GM21515 (cell line): Measurements from ENCODE around the gene C17orf67.

Source experiments
- ATAC-seq: cut with Tn5 transposase; IDR thresholded peaks from one replicate; pipeline ENCODE4 v1.9.1; 2021; ENCODE audit not compliant: unreplicated experiment

The C17orf67 gene

DNA sequence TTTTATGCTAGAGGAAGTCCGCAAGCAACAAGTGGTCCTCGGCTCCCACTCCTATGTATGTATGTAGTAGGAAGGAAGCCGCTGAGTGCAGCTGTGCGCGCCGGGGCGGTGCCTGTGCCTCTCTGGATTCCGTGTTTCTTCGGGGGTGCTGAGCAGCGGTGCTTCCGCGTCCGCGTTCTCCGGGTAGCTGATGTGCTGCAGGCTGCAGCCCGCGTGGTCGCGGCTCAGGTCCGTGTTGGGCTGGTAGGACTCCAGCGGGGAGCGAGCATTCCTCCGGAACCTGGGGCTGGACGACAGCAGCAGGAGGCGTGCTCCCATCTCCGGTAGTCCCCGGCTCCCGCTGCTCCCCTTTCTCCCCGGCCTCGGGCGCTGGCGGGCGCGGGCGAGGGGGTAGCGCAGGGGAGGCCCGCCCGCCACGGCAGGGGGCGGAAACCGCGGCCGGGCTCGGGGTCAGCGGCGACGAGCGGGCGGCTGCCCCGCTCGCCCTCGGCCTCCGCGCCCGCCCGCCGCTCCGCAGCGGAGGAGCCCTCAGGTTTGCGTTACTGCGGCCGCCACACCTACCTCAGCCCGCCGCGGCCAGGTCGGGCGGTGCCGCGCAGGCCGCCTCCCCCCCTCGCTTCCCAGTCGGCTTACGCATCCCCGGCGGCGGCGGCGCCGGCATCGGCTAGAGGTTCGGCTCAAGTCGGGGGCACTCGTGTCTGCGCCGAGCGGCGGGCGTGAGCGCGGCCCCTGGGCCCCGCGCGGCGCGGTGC lies 487 bp downstream of the C17orf67 start:
- ATAC-seq, result peak; percentile 53

DNA sequence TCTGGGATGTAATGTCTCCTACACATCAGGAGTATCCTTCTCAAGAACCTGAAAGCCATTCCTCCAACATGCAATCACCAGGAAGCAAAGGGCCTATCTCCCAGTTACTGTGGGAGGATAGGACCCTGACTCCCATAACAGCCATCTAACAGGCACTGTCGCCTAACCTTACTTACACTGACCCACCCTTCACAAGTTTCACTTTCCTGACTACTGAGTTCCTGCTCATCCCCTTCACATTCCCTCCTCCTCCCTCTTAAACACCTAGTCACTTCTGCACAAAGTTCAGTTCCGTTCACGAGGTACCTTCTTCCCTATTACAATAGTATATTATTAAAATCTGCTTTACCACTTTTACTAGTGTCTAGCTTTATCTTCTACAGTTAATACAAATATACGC lies 1.3 kb downstream of the C17orf67 start:
- no peak for ATAC-seq

- no peak for ATAC-seq
Observed at GRCh38 chr17:56831369-56832095, 2.2 kb downstream of the C17orf67 start.

DNA sequence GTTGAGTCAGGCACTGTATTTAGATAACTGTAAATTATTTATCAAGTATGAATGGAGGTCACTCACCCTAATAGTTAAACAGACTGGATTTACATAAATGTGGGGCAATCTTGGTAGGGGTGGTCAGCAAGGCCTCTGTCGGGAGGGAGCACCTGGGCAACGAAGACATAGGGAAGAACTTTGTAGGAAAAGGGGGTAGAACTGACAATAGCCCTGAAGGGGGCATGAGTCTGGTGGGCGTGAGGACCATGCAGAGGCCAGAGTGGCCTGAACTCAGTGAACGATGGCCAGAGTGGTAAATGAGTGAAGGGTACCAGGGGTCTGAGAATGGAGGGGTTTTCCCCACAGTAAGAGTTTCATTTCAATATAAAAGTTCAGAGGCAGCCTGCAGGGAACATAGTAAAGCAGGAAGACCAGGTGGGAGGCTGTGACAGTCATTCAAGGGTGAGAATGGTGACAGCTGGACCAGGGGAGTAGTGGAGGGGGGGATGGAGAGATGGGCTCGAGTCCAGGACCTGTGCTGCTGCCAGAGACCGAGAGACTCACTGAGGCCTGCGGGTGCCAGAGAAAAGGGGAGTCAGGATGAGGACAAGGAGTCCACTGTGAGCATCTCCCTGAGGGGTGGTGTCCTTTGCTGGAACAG lies 2.9 kb downstream of the C17orf67 start:
- ATAC-seq, result no peak

GRCh38 chr17:56826611-56827414 lies 6.9 kb downstream of the C17orf67 start:
- no peak for ATAC-seq

GRCh38 chr17:56824503-56824902 lies 9.2 kb downstream of the C17orf67 start:
- ATAC-seq, result no peak

DNA sequence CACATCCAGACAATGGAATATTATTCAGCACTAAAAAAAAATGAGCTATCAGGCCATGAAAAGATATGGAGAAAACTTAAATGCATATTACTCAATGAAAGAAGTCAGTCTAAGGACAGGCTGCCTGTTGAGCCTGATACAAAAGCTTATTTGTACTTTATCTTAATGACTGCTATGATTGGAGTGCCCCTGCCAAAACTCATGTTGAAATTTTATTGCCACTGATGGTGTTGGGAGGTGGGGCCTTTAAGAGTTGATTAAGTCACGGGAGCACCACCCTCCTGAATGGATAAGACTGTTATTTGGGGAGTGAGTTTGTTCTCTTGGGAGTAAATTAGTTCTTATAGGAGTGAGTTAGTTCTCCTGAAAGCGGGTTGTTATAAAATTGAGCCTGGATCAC lies 9.9 kb downstream of the C17orf67 start:
- ATAC-seq, result no peak

- no peak for ATAC-seq
Observed at GRCh38 chr17:56822725-56823124, 11.0 kb downstream of the C17orf67 start.

DNA sequence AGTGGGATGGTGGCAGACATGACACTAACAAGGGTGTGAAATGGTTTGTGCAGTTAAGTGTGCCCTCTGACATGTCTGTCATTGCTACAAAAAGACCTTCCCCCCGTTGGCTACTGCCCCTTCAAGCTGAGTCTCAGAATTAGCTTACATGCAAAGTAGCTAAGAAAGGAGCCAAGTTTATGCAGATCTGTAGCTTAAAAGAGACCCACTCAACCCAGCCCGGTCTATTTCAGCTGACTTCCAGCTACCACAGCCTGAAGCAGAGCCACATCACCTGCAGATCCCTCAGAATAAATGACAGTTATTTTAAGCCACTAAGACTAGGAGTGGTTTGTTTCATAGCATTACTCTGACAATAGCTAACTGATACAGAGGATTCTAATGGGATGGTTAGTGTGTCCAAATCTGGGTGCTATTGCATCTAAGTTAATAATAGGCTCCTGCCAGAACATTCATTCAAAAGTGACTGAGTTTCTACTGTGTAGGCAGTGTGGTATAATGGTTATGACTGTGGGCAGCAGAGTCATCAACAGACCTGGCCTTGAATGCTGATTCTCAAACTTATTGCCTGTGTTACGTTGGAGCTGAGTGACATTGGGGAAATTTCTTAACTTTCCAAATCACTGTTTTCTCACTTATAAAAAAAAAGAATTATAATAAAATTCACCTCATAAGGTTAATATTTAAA lies 11.7 kb downstream of the C17orf67 start:
- no peak for ATAC-seq

- ATAC-seq, result no peak
Observed at GRCh38 chr17:56820207-56820606, 13.5 kb downstream of the C17orf67 start.

DNA sequence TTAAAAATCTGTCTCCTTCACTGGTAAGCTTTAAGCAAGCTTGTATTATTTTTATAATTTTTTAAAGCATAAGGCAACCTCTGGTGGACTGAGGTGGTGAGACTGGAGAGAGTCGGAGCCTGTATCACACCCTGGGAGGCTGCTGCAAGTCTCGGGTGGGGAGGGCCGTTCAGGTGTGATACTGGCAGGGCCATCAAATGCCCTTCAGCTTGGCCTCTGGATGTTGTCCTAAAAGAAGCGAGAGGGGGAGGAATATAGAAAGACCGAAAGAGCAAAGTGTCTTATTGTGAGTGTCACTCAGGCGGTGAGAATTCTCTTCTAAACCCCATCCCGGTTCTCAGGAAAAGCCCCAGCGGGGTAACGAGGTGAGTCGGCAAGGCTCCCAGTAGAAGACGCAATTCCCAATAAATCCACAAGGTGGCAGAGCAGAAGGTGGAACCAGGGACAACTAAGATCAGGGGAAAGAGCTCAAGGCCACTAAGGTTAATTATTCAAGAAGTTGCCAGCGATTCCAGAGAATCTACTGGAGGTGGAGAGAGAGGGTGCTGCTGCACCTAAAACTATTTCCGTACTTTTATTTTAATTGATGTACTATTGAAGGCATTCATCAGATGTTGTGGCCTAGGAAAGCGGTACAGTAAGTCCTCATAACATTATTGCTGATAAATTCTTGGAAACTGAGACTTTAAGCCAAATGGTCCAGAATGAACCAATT lies 14.1 kb downstream of the C17orf67 start:
- ATAC-seq, result peak; percentile 72

- no peak for ATAC-seq
Observed at GRCh38 chr17:56819030-56819429, 14.7 kb downstream of the C17orf67 start.

- no peak for ATAC-seq
Observed at GRCh38 chr17:56817066-56817465, 16.7 kb downstream of the C17orf67 start.

GRCh38 chr17:56815711-56816110 lies 18.0 kb downstream of the C17orf67 start:
- ATAC-seq, result no peak

- no peak for ATAC-seq
Observed at GRCh38 chr17:56812901-56813388, 20.8 kb downstream of the C17orf67 start.

GRCh38 chr17:56810891-56811775 lies 22.6 kb downstream of the C17orf67 start:
- no peak for ATAC-seq

DNA sequence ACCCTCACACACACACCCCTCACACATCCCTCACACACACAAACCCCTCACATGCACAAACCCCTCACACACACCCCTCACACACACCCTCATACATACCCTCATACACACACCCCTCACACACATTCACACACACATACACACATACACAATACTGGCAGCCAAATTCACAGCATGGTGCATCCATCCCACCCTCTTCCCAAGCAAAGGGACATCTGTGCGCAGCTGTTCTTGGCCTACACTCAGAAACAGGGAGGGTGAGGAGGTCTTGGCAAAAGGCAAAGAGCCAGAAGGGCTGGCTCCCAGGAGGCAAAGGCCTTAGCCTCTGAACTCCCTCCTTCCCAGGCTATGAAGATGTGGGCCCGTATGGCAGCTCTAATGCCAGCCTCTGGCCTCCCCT lies 23.4 kb downstream of the C17orf67 start:
- no peak for ATAC-seq

- ATAC-seq, result no peak
Observed at GRCh38 chr17:56809820-56810179, 23.9 kb downstream of the C17orf67 start.
